COR-L47 (cell line): ENCODE data around the gene BICRA.
"Not testable (repeated sequence)": the region's sequence is repeated elsewhere in the genome, so short reads cannot be mapped to it uniquely, and the experiment has no call there.

Source experiments
- DNase-seq: peaks from one replicate; lab custom pipeline; 2025; lab: John Stamatoyannopoulos, UW

The BICRA gene

DNA sequence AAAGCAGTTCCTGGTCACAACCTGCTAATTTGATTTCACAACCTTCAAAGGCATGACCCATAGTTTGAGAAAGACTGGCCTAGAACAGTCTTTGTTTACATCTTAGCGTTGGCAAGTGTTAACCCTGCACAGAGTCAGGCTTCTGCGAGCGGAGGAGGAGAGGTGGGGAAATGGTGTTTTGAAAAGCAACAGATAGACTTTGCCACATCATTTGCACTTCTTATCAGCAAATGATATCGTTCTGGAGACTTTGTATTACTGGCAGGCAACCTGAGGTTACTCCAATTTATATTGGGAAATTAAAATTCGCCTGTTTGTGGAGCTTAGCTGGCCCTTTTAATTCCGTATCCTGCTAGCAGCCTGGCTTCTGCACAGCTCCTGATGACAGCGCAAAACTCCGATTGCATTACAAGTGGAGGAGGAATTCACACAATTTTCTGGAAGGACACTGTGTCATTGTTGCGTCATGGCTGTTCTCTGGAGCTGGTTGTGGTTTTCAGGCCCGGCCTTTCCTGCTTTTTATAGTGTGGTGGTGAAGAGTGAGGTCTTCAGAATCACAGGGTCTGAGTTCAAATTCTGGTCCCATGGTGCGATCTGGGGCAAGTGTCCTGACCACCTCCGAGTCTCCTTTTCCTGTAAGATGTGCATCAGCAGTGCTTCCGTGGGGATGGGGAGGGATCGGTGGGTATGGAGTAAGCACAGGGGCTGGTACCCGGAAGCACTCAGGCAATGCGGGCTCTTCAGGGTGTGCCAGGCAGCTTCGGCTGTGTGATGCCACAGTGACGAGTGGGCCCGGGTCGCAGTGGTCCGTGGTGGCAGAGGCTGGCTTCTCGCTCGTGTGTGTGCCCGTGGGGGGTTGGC is 55.2 kb downstream of the BICRA start:
- DNase-seq, result no peak

GRCh38 chr19:47668556-47668955 is 59.6 kb downstream of the BICRA start:
- not testable (repeated sequence) for DNase-seq

- DNase-seq, result no peak
Measured at GRCh38 chr19:47670736-47671135, 61.8 kb downstream of the BICRA start.

- no peak for DNase-seq
Measured at GRCh38 chr19:47671499-47671898, 62.6 kb downstream of the BICRA start.

DNA sequence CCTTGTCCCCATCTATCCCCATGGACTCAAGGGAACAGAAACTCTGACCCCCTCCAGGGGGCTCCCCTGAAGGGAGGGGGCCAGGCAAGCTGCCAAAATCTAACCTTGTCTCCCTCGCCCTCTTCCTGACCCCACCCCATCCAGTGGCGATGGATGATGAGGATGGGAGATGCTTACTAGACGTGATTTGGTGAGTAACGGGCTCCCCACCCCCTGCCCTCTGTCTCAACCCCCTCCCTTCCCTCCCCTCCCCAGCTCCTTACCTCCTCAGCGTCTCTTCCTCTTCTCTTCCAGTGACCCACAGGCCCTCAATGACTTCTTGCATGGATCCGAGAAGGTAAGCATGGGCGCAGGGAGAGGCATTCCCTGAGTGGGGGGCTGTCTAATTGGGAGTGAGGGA is 64.5 kb downstream of the BICRA start:
- DNase-seq, result no peak

DNA sequence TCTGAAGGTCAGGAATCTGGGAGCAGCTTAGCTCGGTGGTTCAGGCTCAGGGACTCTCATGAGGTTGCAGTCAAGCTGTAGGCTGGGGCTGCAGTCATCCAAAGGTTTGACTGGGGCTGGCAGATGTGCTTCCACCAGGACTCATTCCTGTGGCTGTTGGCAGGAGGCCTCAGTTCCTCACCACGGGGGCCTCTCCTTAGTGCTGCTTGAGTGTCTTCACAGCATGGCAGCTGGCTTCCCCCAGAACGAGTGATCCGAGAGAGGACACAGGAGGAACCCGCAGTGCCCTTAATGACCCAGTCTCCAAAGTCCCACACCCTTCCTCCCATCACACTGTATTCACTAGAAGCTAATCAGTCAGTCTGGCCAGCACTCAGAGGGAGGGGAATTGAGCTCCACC is 65.6 kb downstream of the BICRA start:
- no peak for DNase-seq

- no peak for DNase-seq
Measured at GRCh38 chr19:47675271-47675670, 66.3 kb downstream of the BICRA start.

- DNase-seq, result no peak
Measured at GRCh38 chr19:47675859-47676258, 66.9 kb downstream of the BICRA start.

GRCh38 chr19:47676811-47677210 is 67.9 kb downstream of the BICRA start:
- DNase-seq, result no peak

DNA sequence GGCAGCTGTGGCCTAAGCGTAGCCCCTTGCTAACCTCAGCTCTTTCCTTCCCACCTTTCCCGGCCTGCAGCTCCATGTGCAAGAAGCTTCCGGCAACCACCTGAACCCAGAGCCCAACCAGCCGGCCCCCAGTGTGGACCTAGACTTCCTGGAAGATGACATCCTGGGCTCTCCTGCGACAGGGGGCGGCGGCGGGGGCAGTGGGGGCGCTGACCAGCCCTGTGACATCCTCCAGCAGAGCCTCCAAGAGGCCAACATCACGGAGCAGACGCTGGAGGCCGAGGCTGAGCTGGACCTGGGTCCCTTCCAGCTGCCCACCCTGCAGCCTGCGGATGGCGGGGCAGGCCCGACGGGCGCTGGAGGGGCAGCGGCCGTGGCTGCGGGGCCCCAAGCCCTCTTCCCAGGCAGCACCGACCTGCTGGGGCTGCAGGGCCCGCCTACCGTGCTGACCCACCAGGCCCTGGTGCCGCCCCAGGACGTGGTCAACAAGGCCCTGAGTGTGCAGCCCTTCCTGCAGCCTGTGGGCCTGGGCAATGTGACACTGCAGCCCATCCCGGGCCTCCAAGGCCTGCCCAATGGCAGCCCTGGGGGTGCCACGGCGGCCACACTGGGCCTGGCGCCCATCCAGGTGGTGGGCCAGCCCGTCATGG is 70.4 kb downstream of the BICRA start:
- DNase-seq, result no peak

DNA sequence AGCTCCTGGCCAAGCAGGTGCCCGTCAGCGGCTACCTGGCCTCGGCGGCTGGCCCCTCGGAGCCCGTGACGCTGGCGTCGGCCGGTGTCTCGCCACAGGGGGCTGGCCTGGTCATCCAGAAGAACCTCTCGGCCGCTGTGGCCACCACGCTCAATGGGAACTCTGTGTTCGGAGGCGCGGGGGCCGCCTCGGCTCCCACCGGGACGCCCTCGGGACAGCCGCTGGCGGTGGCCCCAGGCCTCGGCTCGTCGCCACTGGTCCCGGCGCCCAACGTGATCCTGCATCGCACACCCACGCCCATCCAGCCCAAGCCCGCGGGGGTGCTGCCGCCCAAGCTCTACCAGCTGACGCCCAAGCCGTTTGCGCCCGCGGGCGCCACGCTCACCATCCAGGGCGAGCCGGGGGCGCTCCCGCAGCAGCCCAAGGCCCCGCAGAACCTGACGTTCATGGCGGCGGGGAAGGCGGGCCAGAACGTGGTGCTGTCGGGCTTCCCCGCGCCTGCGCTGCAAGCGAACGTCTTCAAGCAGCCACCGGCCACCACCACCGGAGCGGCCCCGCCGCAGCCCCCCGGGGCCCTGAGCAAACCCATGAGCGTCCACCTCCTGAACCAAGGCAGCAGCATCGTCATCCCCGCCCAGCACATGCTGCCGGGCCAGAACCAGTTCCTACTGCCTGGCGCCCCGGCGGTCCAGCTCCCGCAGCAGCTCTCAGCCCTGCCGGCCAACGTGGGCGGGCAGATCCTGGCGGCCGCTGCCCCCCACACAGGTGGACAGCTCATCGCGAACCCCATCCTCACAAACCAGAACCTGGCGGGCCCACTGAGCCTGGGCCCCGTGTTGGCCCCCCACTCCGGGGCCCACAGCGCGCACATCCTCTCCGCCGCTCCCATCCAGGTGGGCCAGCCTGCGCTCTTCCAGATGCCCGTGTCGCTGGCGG is 71.3 kb downstream of the BICRA start:
- no peak for DNase-seq

- no peak for DNase-seq
Measured at GRCh38 chr19:47680858-47681332, 72.0 kb downstream of the BICRA start.

GRCh38 chr19:47681388-47681787 is 72.5 kb downstream of the BICRA start:
- DNase-seq, result no peak

DNA sequence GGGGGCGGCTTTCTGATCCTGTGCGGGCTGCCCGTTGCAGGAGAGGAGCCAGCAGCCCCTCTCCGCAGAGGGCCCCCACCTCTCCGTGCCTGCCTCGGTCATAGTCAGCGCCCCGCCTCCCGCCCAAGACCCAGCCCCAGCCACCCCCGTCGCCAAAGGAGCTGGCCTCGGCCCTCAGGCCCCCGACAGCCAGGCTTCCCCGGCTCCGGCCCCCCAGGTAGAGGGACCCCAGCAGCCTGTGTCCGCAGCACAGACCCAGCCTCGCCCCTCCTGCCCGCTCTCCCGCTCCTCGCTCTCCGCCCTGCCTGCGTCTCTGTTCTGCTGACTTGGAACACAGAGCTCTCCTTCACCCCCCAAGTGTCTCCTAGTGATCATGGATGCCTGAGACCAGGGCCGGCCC is 73.0 kb downstream of the BICRA start:
- DNase-seq, result no peak

DNA sequence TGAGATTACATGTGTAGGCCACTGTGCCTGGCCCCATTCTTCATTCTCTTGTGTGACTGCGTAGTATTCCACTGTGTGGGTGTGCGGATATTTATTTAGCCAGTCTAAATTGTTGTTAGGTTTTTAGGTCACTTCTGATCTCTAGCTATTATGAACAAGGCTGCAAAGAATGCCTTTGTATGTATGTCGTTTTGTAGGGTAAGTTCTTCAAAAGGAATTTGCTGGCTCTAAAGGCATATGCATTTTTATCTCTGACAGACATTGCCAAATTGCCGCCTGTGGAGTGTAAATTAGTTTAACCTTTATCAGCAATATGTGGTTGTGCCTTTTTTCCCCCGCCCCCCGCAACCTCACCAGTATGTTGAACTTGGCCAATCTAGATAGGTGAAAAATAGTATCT is 74.0 kb downstream of the BICRA start:
- no peak for DNase-seq

- DNase-seq, result no peak
Measured at GRCh38 chr19:47686679-47687450, 77.9 kb downstream of the BICRA start.

DNA sequence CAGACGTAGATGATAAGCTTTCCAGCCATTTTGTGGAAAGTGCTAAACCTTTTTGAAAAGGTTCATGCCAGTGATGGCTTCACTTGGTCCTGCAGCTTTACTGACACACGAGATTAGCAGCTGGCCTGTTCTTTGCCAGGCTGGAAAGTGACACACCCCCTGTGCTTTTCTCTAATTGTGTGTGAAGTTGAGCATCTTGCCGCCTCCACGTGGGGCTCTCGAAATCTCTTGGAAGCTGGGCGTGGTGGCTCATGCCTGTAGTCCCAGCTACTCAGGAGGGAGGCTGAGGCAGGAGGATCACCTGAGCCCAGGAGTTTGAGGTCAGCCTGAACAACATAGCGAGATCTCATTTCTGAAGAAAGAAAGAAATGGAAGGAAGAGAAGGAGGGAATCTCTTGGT is 79.0 kb downstream of the BICRA start:
- DNase-seq, result no peak

- DNase-seq, result no peak
Measured at GRCh38 chr19:47691090-47691489, 82.2 kb downstream of the BICRA start.

GRCh38 chr19:47691782-47692181 is 82.8 kb downstream of the BICRA start:
- DNase-seq, result no peak

GRCh38 chr19:47693489-47693888 is 84.6 kb downstream of the BICRA start:
- no peak for DNase-seq

DNA sequence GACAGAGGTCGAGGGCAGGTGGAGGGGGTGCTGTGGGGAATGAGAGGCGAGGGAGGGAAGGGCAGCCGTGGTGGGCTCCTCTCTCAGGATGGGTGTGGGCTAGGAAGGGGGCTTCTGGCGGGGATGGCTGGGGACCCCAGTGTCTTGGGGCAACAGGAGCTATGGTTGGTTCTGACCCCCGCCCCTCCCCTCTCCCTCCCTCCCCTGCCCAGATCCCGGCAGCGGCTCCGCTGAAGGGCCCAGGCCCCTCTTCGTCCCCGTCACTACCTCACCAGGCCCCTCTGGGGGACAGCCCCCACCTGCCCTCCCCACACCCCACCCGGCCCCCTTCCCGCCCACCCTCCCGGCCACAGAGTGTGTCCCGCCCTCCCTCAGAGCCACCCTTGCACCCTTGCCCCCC is 85.0 kb downstream of the BICRA start:
- no peak for DNase-seq
